NCI-H526 (cell line): ENCODE results near the gene LGALS3BP.

Experiments used
- DNase-seq, 2 experiments: peaks; one replicate each; lab custom pipeline; 2025; lab: John Stamatoyannopoulos, UW

LGALS3BP gene

DNA sequence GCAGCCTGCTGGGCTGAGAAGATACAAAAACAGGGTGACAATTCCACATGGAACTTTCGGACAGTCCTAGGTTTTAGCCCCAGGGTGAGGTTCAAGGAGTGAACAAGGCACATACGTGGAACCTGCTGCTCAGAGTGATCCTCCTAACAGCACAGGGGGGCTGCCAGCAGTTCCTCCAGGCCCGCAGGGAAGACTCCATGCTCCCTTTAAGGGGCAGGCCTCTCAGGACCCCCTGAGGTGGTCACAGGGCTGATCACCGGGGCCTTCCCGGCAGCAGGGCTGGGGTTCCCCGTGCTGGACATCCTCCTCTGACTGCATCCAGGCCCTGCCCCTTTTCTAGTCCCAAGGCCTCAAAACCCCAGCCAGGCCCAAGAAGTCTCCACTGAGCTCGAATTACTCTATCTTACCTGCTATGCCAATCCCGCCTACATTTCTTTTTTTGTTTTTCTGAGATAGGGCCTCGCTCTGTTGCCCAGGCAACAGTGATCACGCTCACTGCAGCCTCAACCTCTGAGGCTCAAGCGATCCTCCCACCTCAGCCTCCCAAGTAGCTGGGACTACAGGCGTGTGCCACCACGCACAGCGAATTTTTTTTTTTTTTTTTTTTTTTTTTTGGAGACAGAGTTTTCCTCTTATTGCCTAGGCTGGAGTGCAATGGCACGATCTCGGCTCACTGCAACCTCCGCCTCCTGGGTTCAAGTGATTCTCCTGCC, 19.5 kb upstream of the LGALS3BP start:
- DNase-seq = no peak

- no peak for DNase-seq
Observed at GRCh38 chr17:78998311-78999055, 18.8 kb upstream of the LGALS3BP start.

- no peak for DNase-seq
Observed at GRCh38 chr17:78997881-78998280, 18.2 kb upstream of the LGALS3BP start.

GRCh38 chr17:78997231-78997741, 17.6 kb upstream of the LGALS3BP start:
- DNase-seq = no peak

DNA sequence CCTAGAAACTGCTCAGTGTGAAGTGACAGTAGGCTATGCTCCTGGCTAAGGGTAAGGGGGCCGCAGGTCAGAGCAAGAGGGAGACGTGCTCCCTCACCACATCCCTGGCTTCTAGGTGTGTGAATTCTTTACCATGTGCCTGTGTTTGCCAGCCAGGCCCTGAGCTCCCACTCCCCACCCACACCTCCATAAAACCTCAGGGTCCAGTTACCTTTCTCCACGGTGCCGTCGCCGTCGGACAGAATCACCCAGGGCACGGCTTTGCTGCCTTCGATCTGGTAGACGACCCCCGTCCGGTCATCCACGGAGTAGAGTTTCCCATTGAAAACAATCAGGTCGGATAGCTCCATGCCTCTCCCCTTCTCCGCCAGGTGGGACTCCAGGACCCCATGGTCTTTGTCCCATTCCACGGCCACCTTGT, 17.1 kb upstream of the LGALS3BP start:
- no peak for DNase-seq

- no peak for DNase-seq
Observed at GRCh38 chr17:78995761-78996451, 16.2 kb upstream of the LGALS3BP start.

- no peak for DNase-seq
Observed at GRCh38 chr17:78995022-78995760, 15.5 kb upstream of the LGALS3BP start.

DNA sequence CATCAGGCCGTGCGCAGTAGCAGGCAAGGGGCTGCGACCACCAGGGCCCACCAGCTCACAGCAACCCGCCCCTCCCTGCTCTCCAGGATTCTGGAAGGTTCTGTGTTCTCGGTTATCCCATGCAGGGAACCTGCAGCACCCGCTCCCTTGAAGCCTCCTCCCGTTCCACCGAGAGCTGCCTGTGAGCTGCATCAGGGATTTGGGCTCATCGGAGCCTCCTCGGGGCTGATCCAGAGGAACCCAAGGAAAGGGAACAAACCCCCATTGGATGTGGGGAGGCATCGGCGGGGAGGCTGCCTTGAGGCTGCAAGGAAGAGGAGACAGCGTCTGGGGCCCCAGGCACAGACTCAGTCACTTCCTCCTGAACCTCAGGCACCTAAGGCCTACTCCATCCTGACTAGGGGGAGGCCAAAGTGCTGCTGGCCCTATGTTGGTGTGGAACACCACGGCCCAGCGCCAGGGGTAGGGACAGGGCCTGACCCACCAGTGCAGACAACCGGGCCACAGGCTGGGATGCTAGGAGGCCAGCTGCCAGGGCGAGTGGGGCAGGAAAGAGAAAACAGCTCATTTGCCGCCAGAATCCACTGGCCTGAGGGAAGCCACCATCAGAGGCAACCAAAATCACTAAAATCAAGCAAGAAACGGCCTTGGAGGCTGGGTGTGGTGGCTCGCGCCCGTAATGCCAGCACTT, 14.4 kb upstream of the LGALS3BP start:
- DNase-seq = no peak

DNA sequence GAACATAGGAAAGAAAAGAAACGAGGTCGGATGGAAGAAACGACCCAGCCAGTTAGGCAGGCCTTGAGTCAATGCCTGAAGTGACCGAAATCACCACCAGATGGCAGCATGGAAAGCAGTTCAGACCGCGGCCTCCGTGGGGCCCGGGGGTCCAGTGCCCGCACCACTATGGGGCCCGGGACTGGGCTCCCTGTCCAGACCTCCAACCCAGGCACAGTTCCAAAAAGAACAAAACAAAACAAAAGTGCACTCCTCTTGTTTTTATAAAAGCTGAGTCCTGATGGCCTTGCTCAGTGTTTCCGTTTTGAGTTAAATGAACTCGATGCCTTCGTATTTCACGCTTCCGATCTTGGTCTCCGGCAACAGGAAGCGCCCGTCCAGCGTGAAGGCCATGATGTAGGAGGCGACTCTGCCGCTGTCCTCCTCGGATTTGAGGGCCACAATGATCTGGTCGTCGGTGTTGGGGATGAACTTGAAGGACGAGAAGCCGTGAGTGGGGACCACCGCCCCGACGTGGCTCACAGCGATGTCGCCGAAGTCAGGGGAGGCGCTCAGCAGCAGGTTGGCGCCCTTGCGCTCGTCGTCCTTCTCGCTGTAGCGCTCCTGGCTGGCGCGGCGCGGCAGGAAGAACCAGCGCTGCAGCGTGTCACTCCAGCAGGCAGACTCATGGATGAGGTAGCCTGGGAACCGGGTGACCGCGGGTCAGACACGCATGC, 13.7 kb upstream of the LGALS3BP start:
- peak in 1 of 2 experiments; percentile 56 for DNase-seq

DNA sequence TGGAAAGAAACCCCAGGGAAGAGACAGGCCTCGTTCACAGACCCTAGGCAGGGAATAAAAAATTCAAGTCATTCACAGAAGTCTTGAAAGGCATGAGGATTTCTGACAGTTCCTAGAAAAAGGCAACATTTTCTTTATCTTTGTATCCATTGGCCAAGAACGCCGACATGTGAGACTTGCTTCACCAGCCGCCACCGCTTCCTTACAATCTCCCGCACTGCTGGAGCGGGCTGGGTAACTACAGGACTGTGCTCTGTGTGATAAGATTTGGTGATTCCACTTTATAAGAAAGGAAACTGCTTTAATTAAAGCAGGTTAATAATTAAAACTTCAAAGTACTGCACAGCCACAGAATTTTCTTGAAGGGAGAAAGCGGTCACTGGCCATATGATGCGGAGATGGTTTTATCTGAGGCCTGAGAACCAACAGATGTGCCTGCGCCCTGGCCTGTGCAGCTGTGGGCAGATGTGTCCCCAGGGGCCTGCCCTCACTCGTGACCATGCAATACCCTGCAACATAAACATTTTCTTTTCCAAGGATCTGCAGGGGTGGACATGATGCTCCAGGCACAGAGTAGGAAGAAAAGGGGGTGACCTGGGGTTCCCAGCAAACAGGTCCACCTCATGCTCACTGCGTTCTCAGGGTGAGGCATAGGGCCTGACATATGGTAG, 13.0 kb upstream of the LGALS3BP start:
- no peak for DNase-seq

- no peak for DNase-seq
Observed at GRCh38 chr17:78991906-78992532, 12.3 kb upstream of the LGALS3BP start.

DNA sequence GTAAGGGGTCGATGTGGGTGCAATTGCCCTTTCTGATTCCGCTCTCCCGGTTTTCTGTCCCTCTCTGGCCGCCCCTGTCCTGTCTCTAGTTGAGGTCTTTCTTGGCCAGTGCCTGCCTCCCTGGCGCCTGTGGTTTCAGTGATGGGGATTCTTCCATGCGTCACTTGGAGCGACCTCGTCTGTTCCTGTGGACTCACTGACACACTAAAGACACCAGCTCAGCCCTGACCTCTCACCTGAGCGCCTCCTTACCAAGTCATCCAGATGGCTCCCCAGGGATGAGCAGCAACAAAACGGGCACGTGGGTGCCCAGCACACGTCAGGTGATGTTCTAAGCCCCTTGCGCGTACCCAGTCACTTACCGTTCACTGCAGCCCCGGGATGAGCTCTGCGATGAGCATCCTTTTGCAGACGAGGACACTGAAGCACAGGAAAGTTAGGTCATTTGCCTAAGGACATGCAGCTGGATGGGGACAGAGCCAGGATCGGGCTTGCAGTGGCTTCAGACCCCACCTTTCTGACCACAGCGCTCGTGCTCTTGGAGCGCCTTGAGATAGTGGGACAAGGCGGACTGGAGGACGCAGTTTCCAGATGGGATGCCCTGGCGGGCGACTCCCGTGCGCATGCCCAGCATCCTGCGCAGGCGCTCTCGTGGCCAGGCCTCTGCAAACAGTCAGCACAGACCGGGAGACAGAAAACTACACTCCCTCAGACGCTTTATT, 11.5 kb upstream of the LGALS3BP start:
- no peak for DNase-seq

- DNase-seq = no peak
Observed at GRCh38 chr17:78990349-78991016, 10.8 kb upstream of the LGALS3BP start.

DNA sequence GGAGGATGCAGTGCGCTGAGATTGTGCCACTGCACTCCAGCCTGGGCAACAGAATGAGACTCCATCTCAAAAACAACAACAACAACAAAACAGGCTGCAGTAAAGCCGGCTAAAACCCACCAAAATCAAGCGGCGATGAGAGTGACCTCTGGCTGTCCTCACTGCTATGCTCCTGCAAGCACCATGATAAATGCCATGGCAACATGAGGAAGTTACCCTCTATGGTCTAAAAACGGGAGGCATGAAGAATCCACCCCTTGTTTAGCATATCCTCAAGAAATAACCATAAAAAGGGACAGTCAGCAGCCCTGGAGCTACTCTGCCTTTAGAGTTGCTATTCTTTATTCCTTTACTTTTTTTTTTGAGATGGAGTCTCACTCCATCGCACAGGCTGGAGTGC, 8.4 kb upstream of the LGALS3BP start:
- DNase-seq = no peak

GRCh38 chr17:78986649-78987328, 7.1 kb upstream of the LGALS3BP start:
- no peak for DNase-seq

GRCh38 chr17:78986048-78986648, 6.4 kb upstream of the LGALS3BP start:
- no peak for DNase-seq

DNA sequence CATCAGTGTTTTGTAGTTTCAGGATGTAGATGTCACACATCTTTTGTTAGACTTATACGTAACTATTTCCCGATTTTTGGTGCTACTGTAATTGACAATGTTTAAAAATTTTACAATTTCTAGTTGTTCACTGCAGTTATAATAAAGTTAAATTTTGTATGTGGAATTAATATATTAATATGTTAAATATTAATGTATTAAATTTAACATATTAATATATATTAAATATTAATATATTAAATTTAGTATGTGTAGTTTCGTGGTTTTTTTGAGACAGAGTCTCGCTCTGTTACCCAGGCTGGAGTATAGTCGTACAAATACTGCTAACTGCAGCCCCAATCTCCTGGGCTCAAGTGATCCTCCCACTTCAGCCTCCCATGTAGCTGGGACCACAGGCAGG, 5.7 kb upstream of the LGALS3BP start:
- no peak for DNase-seq
